ENCODE results near the gene BCAS1.

Gene BCAS1

DNA sequence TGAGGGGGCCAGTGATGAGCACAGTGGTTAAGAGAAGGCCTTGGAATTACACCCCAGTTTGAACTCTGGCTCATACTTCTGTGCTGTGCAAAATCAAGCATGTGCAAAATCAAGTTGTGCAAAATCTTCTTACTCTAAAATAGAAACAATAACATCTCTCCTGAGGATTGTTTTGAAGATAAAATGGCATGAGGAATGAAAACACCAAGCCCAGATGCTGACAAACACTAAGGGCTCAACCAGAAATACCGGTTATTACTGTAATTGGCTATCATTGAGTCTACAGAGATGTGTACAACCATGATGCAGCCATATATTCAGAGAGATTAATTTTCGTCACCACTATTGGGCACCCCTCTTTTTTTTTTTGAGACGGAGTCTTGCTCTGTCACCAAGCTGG, 5.9 kb upstream of the BCAS1 start:
- no peak for DNase-seq

DNA sequence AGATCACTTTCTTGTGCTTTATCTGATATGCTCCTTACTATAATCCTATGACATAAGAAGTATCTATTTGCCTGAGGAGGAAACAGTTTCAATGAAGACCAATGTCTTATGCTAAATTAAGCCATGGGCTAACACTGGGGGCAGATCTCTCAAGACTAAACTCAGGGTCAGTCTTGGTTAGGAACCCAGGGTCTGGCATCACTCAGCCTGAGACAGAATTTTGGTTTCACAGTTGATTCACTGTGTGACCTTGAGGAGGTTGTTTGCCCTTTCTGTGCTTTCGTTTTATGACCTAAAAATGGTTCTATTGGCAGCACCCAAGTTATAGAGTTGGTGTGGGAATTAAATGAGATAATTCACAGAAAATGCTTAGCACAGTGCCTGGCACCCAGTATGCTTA, 4.9 kb upstream of the BCAS1 start:
- no peak for DNase-seq

DNA sequence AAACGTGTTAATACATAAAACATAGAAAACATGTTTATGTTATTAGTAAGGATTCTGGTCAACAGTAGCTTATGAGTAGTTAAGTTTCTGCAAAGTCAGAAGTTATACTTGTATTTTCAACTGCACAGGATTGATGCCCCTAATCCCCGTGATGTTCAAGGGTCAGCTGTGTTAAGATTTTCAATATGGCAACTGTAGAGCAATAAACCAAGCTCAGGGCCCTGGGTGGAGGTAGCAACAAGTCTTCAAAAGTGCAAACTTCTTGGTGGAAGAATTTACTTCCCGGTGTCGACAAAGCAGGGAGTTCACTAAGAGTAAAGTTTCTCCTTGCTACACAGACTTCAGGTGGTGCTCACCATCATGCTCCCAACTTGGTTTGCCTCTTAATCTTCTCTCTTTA, 4.1 kb upstream of the BCAS1 start:
- DNase-seq, result no peak

DNA sequence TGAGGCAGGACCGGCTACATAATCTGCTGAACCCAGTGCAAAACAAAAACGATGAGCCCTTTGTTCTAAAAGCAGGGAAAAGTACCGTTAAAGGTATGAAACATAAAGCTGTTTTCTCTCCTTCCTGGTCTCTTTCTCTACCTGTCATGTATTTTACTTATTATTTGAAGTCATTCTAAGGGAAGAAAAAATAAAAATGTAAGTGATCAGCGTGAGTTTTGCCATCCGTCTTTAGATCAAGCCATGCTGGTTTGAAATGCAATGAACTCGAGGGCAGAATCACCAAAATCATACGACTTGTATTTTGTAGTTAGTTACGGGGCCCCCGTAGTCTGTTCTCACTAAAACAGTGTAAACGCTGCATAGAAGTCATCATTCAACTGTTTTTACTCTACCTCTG, 2.9 kb upstream of the BCAS1 start:
- DNase-seq, result no peak

- DNase-seq, result no peak
Measured at GRCh38 chr20:54069501-54069971, 858 bp downstream of the BCAS1 start.

- DNase-seq, result no peak
Measured at GRCh38 chr20:54068966-54069365, 1.4 kb downstream of the BCAS1 start.

- DNase-seq, result no peak
Measured at GRCh38 chr20:54068495-54068894, 1.9 kb downstream of the BCAS1 start.

GRCh38 chr20:54067606-54068174, 2.7 kb downstream of the BCAS1 start:
- peak; percentile 97 for DNase-seq

DNA sequence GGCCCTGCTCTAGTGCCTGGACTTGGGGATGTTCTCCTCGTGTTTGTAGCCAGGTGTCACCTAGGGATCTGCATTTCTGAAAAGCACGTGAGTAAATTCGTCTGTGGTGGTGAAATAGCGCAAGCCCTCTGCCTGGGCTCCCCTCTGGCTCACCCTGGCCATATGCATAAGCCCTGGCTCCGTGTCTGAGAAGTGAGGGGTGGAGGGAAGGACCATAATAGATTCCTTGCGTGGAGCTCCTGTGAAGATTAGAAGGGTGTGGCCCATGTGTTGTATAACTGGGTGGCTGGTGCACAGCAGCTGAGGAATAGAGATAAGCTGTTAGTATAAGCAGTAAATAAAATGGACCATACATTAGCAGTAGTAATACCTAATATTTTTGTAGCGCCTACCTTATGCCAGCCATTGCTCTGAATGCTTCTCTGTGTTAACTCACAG, 4.8 kb downstream of the BCAS1 start:
- peak; percentile 56 for DNase-seq

DNA sequence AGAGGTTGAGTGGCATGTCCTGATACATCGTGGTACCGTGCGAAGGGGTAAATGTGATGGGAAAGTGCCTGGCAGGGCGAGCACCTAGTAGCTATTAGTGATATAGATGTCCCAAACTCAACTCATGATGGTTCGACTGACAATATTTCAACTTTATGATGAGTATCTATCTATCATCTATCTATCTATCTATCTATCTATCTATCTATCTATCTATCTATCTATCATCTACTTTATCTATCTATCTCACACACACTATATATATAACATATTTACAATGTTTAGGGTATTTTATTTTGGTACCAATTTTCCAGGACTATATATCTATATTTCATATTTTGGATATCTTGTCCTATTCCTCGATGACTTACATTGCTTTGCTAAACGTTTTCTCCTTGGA, 5.5 kb downstream of the BCAS1 start:
- no peak for DNase-seq

DNA sequence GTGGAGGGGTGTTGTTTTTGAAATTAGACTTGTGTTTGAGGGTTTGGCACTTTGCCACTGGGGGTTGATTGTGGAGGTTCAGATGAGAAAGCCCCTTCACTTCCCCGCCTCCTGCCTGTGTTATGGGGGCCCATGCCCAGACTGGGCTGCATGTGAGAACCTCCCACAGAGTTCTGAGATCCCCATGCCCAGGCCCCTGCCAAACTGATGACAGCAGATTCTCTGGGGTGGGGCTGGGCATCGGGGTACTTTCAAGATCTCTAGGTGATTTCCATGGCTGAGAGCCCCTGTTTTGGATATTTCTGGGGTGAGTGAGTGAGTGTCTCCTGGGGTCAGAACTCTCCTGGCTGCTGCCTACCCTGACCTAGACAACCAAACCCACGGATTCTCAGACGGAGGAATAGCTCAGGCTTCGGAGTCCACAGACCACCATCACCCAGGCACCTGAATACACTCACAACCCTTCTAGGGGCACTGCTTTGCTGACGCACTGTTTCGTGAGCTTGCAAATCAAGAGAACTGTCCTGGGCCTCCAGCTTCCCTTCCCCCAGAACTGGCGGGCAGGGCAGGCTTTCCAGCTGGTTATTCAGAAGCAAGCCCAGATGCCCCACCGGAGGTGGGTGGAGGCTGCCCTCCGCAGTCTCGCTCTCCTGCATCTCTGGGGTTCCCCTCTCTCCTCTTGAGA, 6.3 kb downstream of the BCAS1 start:
- DNase-seq, result no peak

DNA sequence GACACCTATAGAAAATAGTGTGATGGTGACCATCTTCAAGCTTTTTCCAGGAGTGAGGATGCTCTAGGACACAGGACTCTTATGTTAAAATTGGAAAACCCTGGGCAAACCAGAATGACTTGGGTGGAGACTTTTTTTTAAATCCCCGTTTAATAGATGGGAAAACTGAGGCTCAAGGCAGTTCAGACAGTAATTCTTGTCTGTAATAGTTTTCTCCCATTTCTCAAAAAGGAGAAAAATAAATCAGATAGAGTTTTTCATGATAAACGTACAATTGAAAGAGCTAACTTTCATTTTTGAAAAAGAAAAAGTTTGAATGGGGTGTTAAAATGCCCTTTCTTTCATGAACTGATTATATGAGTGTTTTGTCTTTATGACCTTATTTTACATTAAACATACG, 6.8 kb downstream of the BCAS1 start:
- no peak for DNase-seq

- peak; percentile 81 for DNase-seq
Measured at GRCh38 chr20:54062812-54063280, 7.5 kb downstream of the BCAS1 start.

GRCh38 chr20:54061101-54061881, 9.1 kb downstream of the BCAS1 start:
- no peak for DNase-seq

- no peak for DNase-seq
Measured at GRCh38 chr20:54059691-54060364, 10.6 kb downstream of the BCAS1 start.

GRCh38 chr20:54058420-54059139, 11.8 kb downstream of the BCAS1 start:
- DNase-seq, result peak; percentile 67

- DNase-seq, result no peak
Measured at GRCh38 chr20:54056762-54057639, 13.4 kb downstream of the BCAS1 start.

GRCh38 chr20:54054516-54054915, 15.9 kb downstream of the BCAS1 start:
- no peak for DNase-seq

GRCh38 chr20:54051068-54051467, 19.3 kb downstream of the BCAS1 start:
- DNase-seq, result no peak

DNA sequence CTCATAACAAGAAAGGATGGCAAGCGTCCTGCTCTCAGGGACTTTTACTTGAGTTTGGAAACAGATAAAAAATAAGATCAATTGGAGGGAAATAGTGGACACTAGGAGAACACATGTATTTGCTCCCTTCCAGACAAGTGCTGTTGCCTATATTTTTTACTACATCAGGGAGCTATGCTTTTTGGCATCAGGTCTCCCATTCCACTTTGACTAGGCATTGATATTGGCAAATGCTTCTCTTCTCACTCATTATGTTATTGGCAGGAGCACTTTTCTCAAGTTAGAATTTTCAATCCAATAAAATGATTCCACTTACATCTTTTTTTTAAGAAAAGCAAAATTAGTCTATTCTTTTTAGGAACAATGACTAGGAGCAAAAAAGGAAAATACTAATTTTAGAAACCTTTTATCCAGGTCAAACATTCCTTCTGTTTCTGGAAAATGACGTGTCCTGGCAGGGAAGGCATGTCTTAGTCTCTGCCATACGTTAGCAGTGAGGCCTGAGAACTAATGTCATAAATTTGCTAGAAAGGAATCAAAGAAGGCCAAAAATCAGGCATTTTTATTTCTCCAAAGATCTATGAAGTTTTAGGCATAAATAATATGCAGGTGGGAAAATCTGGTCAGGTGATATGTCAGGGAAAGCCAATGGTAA, 21.4 kb downstream of the BCAS1 start:
- no peak for DNase-seq

GRCh38 chr20:54048481-54048880, 21.9 kb downstream of the BCAS1 start:
- no peak for DNase-seq
